H1 (cell line): Measurements from ENCODE around the gene TNRC6C. TPM values are rescaled to one million over a fixed set of nuclear protein-coding genes. Genes with fewer than 3 reads are reported as not detected.

ENCODE experiments used
- CTCF ChIA-PET: fragments of 300-600 bp; sonication (Branson Sonifier 250); formaldehyde crosslinking; loops from one replicate; lab custom pipeline; 2021; ENCODE audit not compliant: partially characterized antibody; lab: Charles Lee
- POLR2A ChIA-PET: fragments of 300-600 bp; sonication (Branson Sonifier 250); formaldehyde crosslinking; loops from one replicate; lab custom pipeline; 2021; ENCODE audit warnings: inconsistent platforms; ENCODE audit not compliant: partially characterized antibody; lab: Charles Lee
- DNase-seq, 2 experiments: peaks; one replicate each; pipeline versions ENCODE4 v3.0.0 to v3.0.0-alpha.2; 2010 to 2022; ENCODE audit warnings: low spot score in 2 of 2, low read depth in 1 of 2, mixed read lengths in 1 of 2
- FAIRE-seq: peaks from 2 replicates; lab custom pipeline; 2011; peaks lifted over from hg19 to GRCh38; lab: Jason Lieb, UNC
- H2AFZ ChIP-seq: 2 replicates; pipeline ENCODE4 v1.8.1; 2012; ENCODE audit warnings: low read length, inconsistent platforms
- H2AK5ac ChIP-seq: 2 replicates; pipeline ENCODE4 v1.6.1; 2013; ENCODE audit warnings: low read depth, low read length
- H2BK120ac ChIP-seq: replicated peaks from 2 replicates; pipeline ENCODE3; 2013; ENCODE audit warnings: low read depth, low read length, inconsistent platforms
- H2BK12ac ChIP-seq: 2 replicates; pipeline ENCODE4 v1.6.1; 2013; ENCODE audit warnings: low read depth, low read length
- H2BK15ac ChIP-seq: 2 replicates; pipeline ENCODE4 v1.6.1; 2013; ENCODE audit warnings: low read length
- H2BK20ac ChIP-seq: 2 replicates; pipeline ENCODE4 v1.6.1; 2013; ENCODE audit warnings: low read length
- H2BK5ac ChIP-seq: 2 replicates; pipeline ENCODE4 v1.6.1; 2013; ENCODE audit warnings: low read depth, low read length
- H3K14ac ChIP-seq: 2 replicates; pipeline ENCODE4 v1.6.1; 2013; ENCODE audit warnings: inconsistent platforms; ENCODE audit not compliant: insufficient read length
- H3K18ac ChIP-seq: 2 replicates; pipeline ENCODE4 v1.6.1; 2013; ENCODE audit warnings: low read length; ENCODE audit errors: extremely low read depth
- H3K23ac ChIP-seq: 2 replicates; pipeline ENCODE4 v1.6.1; 2013; ENCODE audit warnings: inconsistent platforms; ENCODE audit not compliant: insufficient read length
- H3K23me2 ChIP-seq: 2 replicates; pipeline ENCODE4 v1.6.1; 2013; ENCODE audit warnings: low read depth, low read length
- H3K27ac ChIP-seq: 2 replicates; pipeline ENCODE4 v1.6.1; 2011; ENCODE audit warnings: low read depth, low read length, inconsistent platforms
- H3K27me3 ChIP-seq, 4 experiments: replicated peaks in 1 of 4; 1 replicate in 1 of 4; 2 replicates in 3 of 4; pipeline versions ENCODE4 v1.6.1 to v1.8.1; 2011 to 2013; ENCODE audit warnings: low read length in 3 of 4, mild to moderate bottlenecking in 3 of 4, inconsistent platforms in 2 of 4, mixed read lengths in 2 of 4, moderate library complexity in 1 of 4; ENCODE audit not compliant: control insufficient read depth in 3 of 4, insufficient read depth in 3 of 4; ENCODE audit errors: extremely low read depth in 1 of 4
- H3K36me3 ChIP-seq, 4 experiments: 2 replicates each; pipeline versions ENCODE4 v1.6.1 to v1.8.1; 2011 to 2013; ENCODE audit warnings: mild to moderate bottlenecking in 4 of 4, low read length in 3 of 4, moderate library complexity in 2 of 4, control low read depth in 1 of 4, inconsistent platforms in 1 of 4; ENCODE audit not compliant: insufficient read depth in 4 of 4, control insufficient read depth in 2 of 4
- H3K4ac ChIP-seq: replicated peaks from 2 replicates; pipeline ENCODE3; 2013; ENCODE audit warnings: low read length, low read depth, mixed read lengths, inconsistent platforms; ENCODE audit not compliant: insufficient read length
- H3K4me1 ChIP-seq, 4 experiments: replicated peaks in 1 of 4; 1 replicate in 1 of 4; 2 replicates in 3 of 4; pipeline versions ENCODE4 v1.6.1 to v1.8.1; 2011 to 2013; ENCODE audit warnings: low read length in 3 of 4, inconsistent platforms in 2 of 4, mixed read lengths in 1 of 4; ENCODE audit not compliant: insufficient read depth in 4 of 4, control insufficient read depth in 3 of 4
- H3K4me2 ChIP-seq, 2 experiments: 2 replicates each; pipeline versions ENCODE4 v1.6.1 to v1.8.1; 2011 to 2013; ENCODE audit warnings: low read depth in 2 of 2, low read length in 2 of 2, control low read depth in 1 of 2, inconsistent platforms in 1 of 2, mild to moderate bottlenecking in 1 of 2; ENCODE audit not compliant: insufficient read depth in 1 of 2
- H3K4me3 ChIP-seq, 4 experiments: fragments of 200-600, 300-600 bp in 1 of 4; sonication (generic), shearing (Covaris generic), sonication (Bioruptor Twin) in 1 of 4; 2 replicates each; pipeline versions ENCODE4 v1.5.1 to v1.8.1; 2011 to 2016; ENCODE audit warnings: low read length in 4 of 4, low read depth in 3 of 4, control low read depth in 2 of 4, inconsistent platforms in 2 of 4, mild to moderate bottlenecking in 2 of 4, mixed read lengths in 1 of 4, moderate library complexity in 1 of 4; ENCODE audit not compliant: insufficient read depth in 2 of 4; ENCODE audit errors: extremely low read depth in 1 of 4
- H3K56ac ChIP-seq: replicated peaks from 2 replicates; pipeline ENCODE3; 2013; ENCODE audit warnings: low read depth, mild to moderate bottlenecking, mixed read lengths, low read length, inconsistent platforms; ENCODE audit not compliant: insufficient read length
- H3K79me1 ChIP-seq: 2 replicates; pipeline ENCODE4 v1.6.1; 2013; ENCODE audit warnings: low read depth, low read length, control low read depth
- H3K79me2 ChIP-seq, 2 experiments: 2 replicates each; pipeline versions ENCODE4 v1.6.1 to v1.8.1; 2012 to 2013; ENCODE audit warnings: low read length in 2 of 2, mild to moderate bottlenecking in 2 of 2, inconsistent platforms in 1 of 2; ENCODE audit not compliant: insufficient read depth in 2 of 2, control insufficient read depth in 1 of 2
- H3K9ac ChIP-seq, 4 experiments: replicated peaks in 1 of 4; 1 replicate in 1 of 4; 2 replicates in 3 of 4; pipeline versions ENCODE4 v1.6.1 to v1.8.1; 2011 to 2013; ENCODE audit warnings: low read depth in 3 of 4, low read length in 3 of 4, control low read depth in 2 of 4, mild to moderate bottlenecking in 2 of 4, moderate library complexity in 2 of 4, inconsistent platforms in 1 of 4; ENCODE audit errors: extremely low read depth in 1 of 4
- H3K9me3 ChIP-seq, 2 experiments: 2 replicates each; pipeline versions ENCODE4 v1.6.1 to v1.8.1; 2012 to 2013; ENCODE audit warnings: mild to moderate bottlenecking in 2 of 2, moderate library complexity in 2 of 2, control low read depth in 1 of 2, inconsistent platforms in 1 of 2, low read depth in 1 of 2, low read length in 1 of 2, mixed read lengths in 1 of 2; ENCODE audit not compliant: insufficient read depth in 2 of 2
- H4K20me1 ChIP-seq, 2 experiments: replicated peaks in 1 of 2; 2 replicates each; pipeline versions ENCODE3 to v1.8.1; 2011 to 2013; ENCODE audit warnings: inconsistent platforms in 2 of 2, low read length in 2 of 2, mild to moderate bottlenecking in 1 of 2; ENCODE audit not compliant: insufficient read depth in 2 of 2, control insufficient read depth in 1 of 2
- H4K5ac ChIP-seq: 2 replicates; pipeline ENCODE4 v1.6.1; 2013; ENCODE audit warnings: low read length, low read depth, mixed read lengths, inconsistent platforms; ENCODE audit not compliant: insufficient read length
- H4K8ac ChIP-seq: 2 replicates; pipeline ENCODE4 v1.8.0; 2013; ENCODE audit warnings: mild to moderate bottlenecking, moderate library complexity, low read length, inconsistent platforms; ENCODE audit not compliant: insufficient read depth; ENCODE audit errors: extremely low read depth
- H4K91ac ChIP-seq: replicated peaks from 2 replicates; pipeline ENCODE3; 2013; ENCODE audit warnings: low read length, mixed read lengths, inconsistent platforms; ENCODE audit not compliant: insufficient read length
- CREB1 ChIP-seq: IDR thresholded peaks from 2 replicates; pipeline ENCODE4 v1.6.1; 2012; ENCODE audit warnings: inconsistent platforms
- CTBP2 ChIP-seq: IDR thresholded peaks from 2 replicates; pipeline ENCODE4 v1.7.0; 2011; ENCODE audit warnings: borderline replicate concordance, mild to moderate bottlenecking, moderate library complexity, mixed read lengths, low read length; ENCODE audit not compliant: insufficient read depth, insufficient read length
- EP300 ChIP-seq, 2 experiments: IDR thresholded peaks; 1 replicate in 1 of 2; 2 replicates in 1 of 2; pipeline ENCODE4 v1.6.1; 2011 to 2012; ENCODE audit warnings: low read depth in 2 of 2, low read length in 2 of 2, mild to moderate bottlenecking in 2 of 2, borderline replicate concordance in 1 of 2, inconsistent platforms in 1 of 2, moderate library complexity in 1 of 2
- EZH2 ChIP-seq: fragments of 200-600 bp; sonication (generic); IDR thresholded peaks from 2 replicates; pipeline ENCODE4 v1.7.1; 2012; ENCODE audit warnings: low read depth, mild to moderate bottlenecking, moderate library complexity, low read length, inconsistent platforms; ENCODE audit not compliant: severe bottlenecking
- HDAC2 ChIP-seq, 2 experiments: fragments of 300-600 bp in 1 of 2; sonication (generic) in 1 of 2; IDR thresholded peaks; 2 replicates each; pipeline ENCODE4 v1.6.1; 2011 to 2012; ENCODE audit warnings: low read depth in 2 of 2, low read length in 2 of 2, mild to moderate bottlenecking in 2 of 2, moderate library complexity in 2 of 2, borderline replicate concordance in 1 of 2, inconsistent platforms in 1 of 2
- NRF1 ChIP-seq: IDR thresholded peaks from 2 replicates; pipeline ENCODE4 v1.6.1; 2011; ENCODE audit warnings: mild to moderate bottlenecking, low read depth, low read length, improper control_type of control experiment
- POU5F1 ChIP-seq: IDR thresholded peaks from 2 replicates; pipeline ENCODE4 v1.6.1; 2011; ENCODE audit warnings: low read depth, mild to moderate bottlenecking, low read length, moderate library complexity
- RFX5 ChIP-seq: IDR thresholded peaks from 2 replicates; pipeline ENCODE4 v1.6.1; 2011; ENCODE audit warnings: low read depth, low read length, improper control_type of control experiment, borderline replicate concordance
- SIX5 ChIP-seq: IDR thresholded peaks from 2 replicates; pipeline ENCODE4 v1.6.1; 2011; ENCODE audit warnings: mild to moderate bottlenecking, low read depth, low read length
- SUZ12 ChIP-seq: fragments of 200-600 bp; sonication (generic); IDR thresholded peaks from 2 replicates; pipeline ENCODE4 v1.6.1; 2012; ENCODE audit warnings: mild to moderate bottlenecking, inconsistent platforms, low read length, moderate library complexity, mixed read lengths
- TEAD4 ChIP-seq: IDR thresholded peaks from 2 replicates; pipeline ENCODE4 v1.6.1; 2012; ENCODE audit warnings: low read depth, low read length, inconsistent platforms, mixed read lengths
- WGBS, 2 experiments: shearing (Covaris generic) in 1 of 2; methylation state at CpG; one replicate each; pipeline versions ENCODE4 v1.1.6 to v1.1.7; 2013 to 2015; ENCODE audit warnings: low lambda C conversion rate in 2 of 2, mixed read lengths in 2 of 2, inconsistent platforms in 1 of 2, low coverage in 1 of 2, missing lambda C conversion rate in 1 of 2; ENCODE audit not compliant: insufficient replicate concordance in 2 of 2, insufficient coverage in 1 of 2, insufficient read length in 1 of 2; ENCODE audit errors: extremely low coverage in 1 of 2, missing lambda C conversion rate in 1 of 2; 5-methylcytosine and 5-hydroxymethylcytosine counted together
- polyA plus RNA-seq, 7 experiments: library from polyadenylated mRNA; depleted of rRNA in 3 of 7; stranded (reverse) in 5 of 7; unstranded in 2 of 7; fragments of >200 nt in 5 of 7; fragments of 200-250 nt in 2 of 7; gene quantifications; 1 replicate in 5 of 7; 2 replicates in 1 of 7; 4 replicates in 1 of 7; pipeline versions ENCODE4 v1.2.1 to v1.2.3, GENCODE V29; 2011 to 2013; ENCODE audit warnings: missing spikeins in 2 of 7, mixed read lengths in 2 of 7
- total RNA-seq: library from RNA; stranded (reverse); fragmentation: NEBNext Ultra II Directional; extraction: Animal tissue kit (Norgen Biotek cat#: 25700); gene quantifications from 2 replicates; pipeline ENCODE4 v1.2.1, GENCODE V29; 2021
- TF ChIP-seq, protein P1 (sequence below): IDR thresholded peaks from 2 replicates; pipeline ENCODE4 v1.6.1; 2011; ENCODE audit warnings: low read length, improper control_type of control experiment

TNRC6C gene
- total and polyA plus RNA-seq, 2 of the 8 experiments (the other 6 are each of a cell fraction or from before 2014, with no cell fraction given), result 2.8 to 28.9 TPM

DNA sequence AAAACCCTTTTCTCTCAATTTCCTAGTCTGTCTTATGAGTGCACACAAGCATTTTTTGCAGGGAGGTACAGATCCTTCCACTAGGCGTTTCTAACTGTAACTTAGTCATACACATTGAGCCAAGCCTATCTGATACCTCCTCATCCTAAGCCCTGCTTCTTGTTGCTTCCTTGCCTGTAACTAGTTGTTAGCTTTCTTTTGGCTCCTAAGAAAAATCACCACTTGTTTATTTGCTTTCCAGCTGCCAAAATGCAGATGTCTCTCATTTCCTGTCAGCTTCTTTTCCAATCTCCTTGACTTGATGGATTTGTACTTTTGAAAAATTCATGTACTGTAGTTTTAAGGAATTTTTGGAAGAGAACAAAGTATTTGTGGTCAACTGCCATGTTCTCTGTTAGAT is 73.7 kb downstream of the TNRC6C start:
- Histone ChIP-seq H3K23me2 (no peaks in the 10 kb centered on the region), H2BK20ac (no peak overlapping the region), H3K4me1 (no peaks in the 10 kb centered on the region), H2AK5ac (no peak overlapping the region), H4K8ac (no peak overlapping the region), H2BK120ac (no peak overlapping the region), H2AFZ (no peak overlapping the region), H3K27me3 (peaks cover 0 to 1% (median 0%) of the 10 kb centered on the region in 4 experiments; a peak in 1 of 7 replicates), H3K23ac (no peak overlapping the region), H4K5ac (no peak overlapping the region), H3K9ac (no peak overlapping the region), H2BK15ac (no peak overlapping the region), H2BK5ac (no peak overlapping the region), H4K91ac (no peak overlapping the region), H3K27ac (no peak overlapping the region), H3K9me3 (no peaks in the 10 kb centered on the region), H3K56ac (no peak overlapping the region), H3K14ac (no peak overlapping the region), H3K79me2 (no peaks in the 10 kb centered on the region), H3K4me2 (no peak overlapping the region), H3K79me1 (peaks cover 2% of the 10 kb centered on the region; the same call in 1 of the 2 replicates), H3K4me3 (no peak overlapping the region), H3K36me3 (peaks cover 3 to 17% (median 10%) of the 10 kb centered on the region in 4 experiments; a peak in 5 of 8 replicates), H4K20me1 (peaks cover 0 to 7% of the 10 kb centered on the region in 2 experiments), H2BK12ac (no peak overlapping the region), H3K18ac (no peak overlapping the region), H3K4ac (no peak overlapping the region)
- ChIA-PET POLR2A (interaction anchor here (1.1 kb wide), 1 partner anchor 10 kb away, joined by 3 read pairs; no protein-coding TSS in a partner anchor), CTCF (interaction anchor here (0.7 to 1.4 kb wide), 3 partner anchors 9 to 136 kb away, joined by 3 to 6 read pairs (median 5); no protein-coding TSS in a partner anchor)
- DNase-seq (no peak), FAIRE-seq (no peak)
- WGBS, 2 experiments, result 89% methylated on average over 1 of the region's 1 CpG; no CpG with 5 or more reads in 1 of the 2 experiments
- TF ChIP-seq EZH2 (no peak), TEAD4 (no peak), HDAC2 (IDR thresholded peaks at IDR 0.05; ENCODE audit: borderline replicate concordance in 1 of 2, low read depth in 2 of 2, low read length in 2 of 2) (no peak), CTBP2 (no peak), NRF1 (no peak), SIX5 (no peak), POU5F1 (no peak), EP300 (IDR thresholded peaks at IDR 0.05; ENCODE audit: borderline replicate concordance in 1 of 2, low read depth in 2 of 2, low read length in 2 of 2) (no peak), SUZ12 (no peak), CREB1 (no peak), RFX5 (no peak)
- TF ChIP-seq, protein P1, sequence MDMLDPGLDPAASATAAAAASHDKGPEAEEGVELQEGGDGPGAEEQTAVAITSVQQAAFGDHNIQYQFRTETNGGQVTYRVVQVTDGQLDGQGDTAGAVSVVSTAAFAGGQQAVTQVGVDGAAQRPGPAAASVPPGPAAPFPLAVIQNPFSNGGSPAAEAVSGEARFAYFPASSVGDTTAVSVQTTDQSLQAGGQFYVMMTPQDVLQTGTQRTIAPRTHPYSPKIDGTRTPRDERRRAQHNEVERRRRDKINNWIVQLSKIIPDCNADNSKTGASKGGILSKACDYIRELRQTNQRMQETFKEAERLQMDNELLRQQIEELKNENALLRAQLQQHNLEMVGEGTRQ, result no peak
